ENCODE measurements around the gene EVA1C.
"Not testable (repeated sequence)": the region's sequence is repeated elsewhere in the genome, so short reads cannot be mapped to it uniquely, and the experiment has no call there.

Gene EVA1C

DNA sequence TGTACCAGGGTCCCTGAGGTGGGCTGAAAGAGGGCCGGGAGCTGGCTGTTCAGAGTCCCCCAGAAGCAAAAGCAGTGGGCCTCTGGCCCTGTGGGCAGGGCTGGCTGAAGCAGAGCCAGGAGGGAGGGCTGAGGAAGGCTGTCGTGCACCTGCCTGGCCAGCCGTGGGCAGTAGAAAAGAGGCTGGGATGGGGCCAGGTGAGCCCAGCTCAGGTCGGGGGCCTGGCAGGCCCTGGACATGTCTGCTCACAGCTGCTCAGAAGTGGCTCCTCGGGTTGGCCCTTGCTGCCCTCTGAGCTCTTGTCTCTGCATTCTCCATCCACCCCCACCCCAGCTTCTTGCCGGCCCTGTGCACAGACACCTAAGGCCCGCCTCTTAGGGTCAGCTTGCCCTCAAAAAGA is 112.8 kb downstream of the EVA1C start:
- CTCF ChIA-PET: no interaction called here
- POLR2A ChIA-PET (ENCODE audit: low non-redundant PET): no interaction called here
- DNase-seq (ENCODE audit: low spot score): no peak
- no peak for TF ChIP-seq CTCF (conservative IDR thresholded peaks at IDR 0.05; ENCODE audit: low read depth)
- H3K27ac ChIP-seq: no peak overlapping the region

- DNase-seq (ENCODE audit: low spot score): no peak
- ChIA-PET CTCF (no interaction called here), POLR2A (ENCODE audit: low non-redundant PET) (no interaction called here)
- no peak for TF ChIP-seq CTCF (conservative IDR thresholded peaks at IDR 0.05; ENCODE audit: low read depth)
- no peak overlapping the region for H3K27ac ChIP-seq
These were observed 117.2 kb downstream of the EVA1C start for GRCh38 chr21:32529679-32530078.

- POLR2A ChIA-PET (ENCODE audit: low non-redundant PET); DNase-seq (ENCODE audit: low spot score); CTCF ChIA-PET; H3K27ac ChIP-seq: not testable (repeated sequence)
These were observed 118.3 kb downstream of the EVA1C start for GRCh38 chr21:32530809-32531208.

DNA sequence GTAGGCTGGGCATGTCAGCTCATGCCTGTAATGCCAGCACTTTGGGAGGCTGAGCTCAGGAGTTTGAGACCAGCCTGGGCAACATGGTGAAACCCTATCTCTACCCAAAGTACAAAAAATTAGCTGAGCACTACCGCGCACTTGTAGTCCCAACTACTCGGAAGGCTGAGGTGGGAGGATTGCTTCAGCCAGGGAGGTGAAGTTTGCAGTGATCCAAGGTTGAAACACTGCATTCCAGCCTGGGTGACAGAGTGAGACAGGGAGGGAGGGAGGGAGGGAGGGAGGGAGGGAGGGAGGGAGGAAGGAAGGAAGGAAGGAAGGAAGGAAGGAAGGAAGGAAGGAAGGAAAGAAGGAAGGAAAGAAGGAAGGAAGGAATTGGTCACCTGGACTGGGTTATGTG is 119.1 kb downstream of the EVA1C start:
- POLR2A ChIA-PET (ENCODE audit: low non-redundant PET); DNase-seq (ENCODE audit: low spot score); H3K27ac ChIP-seq: not testable (repeated sequence)
- CTCF ChIA-PET: interaction anchor here (0.7 to 1.0 kb wide), 2 partner anchors 125 to 129 kb away, joined by 3 to 4 read pairs; no protein-coding TSS in a partner anchor

DNA sequence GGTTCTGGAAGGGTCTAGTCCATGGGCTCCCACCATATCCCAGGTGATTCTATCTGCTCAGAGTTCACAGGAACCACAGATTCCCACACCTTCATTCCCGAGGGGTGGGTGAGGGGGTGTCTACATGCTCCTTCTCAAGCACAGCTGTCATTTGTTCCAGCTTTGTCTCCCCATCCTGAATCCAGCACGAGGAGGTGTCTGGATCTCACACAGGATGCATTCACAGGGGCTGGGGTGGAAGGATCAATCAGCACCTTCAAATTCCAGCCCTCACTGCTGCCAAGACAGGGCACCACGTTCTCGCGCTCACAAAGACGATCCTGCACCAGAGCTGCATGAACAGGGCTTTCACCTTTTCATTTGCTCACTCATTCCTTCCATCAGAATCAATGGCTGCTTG is 120.1 kb downstream of the EVA1C start:
- ChIA-PET POLR2A (ENCODE audit: low non-redundant PET) (no interaction called here), CTCF (interaction anchor here (1.0 kb wide), 1 partner anchor 130 kb away, joined by 4 read pairs; no protein-coding TSS in a partner anchor)
- H3K27ac ChIP-seq: no peak overlapping the region

DNA sequence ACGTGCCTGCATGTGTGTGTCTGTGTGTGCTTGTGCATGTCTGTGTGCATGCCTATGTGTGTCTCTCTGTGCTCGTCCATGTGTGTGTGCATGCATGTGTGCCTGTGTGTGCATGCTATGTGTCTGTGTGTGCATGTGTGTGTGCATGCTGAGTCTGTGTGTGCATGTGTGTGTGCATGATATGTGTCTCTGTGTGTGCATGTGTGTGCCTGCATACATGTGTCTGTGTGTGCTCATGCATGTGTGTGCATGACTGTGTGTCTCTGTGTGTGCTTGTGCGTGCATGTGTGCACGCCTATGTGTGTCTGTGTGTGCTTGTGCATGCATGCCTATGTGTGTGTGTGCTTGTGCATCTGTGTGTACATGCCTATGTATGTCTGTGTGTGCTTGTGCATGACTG is 120.5 kb downstream of the EVA1C start:
- POLR2A ChIA-PET (ENCODE audit: low non-redundant PET): no interaction called here
- no peak for TF ChIP-seq CTCF (conservative IDR thresholded peaks at IDR 0.05; ENCODE audit: low read depth)
- H3K27ac ChIP-seq: no peak overlapping the region
- DNase-seq (ENCODE audit: low spot score): no peak
- CTCF ChIA-PET: no interaction called here

More for the DNA sequence above, 120.1 kb downstream of the EVA1C start:
- TF ChIP-seq CTCF (conservative IDR thresholded peaks at IDR 0.05; ENCODE audit: low read depth): no peak
- no peak for DNase-seq (ENCODE audit: low spot score)

DNA sequence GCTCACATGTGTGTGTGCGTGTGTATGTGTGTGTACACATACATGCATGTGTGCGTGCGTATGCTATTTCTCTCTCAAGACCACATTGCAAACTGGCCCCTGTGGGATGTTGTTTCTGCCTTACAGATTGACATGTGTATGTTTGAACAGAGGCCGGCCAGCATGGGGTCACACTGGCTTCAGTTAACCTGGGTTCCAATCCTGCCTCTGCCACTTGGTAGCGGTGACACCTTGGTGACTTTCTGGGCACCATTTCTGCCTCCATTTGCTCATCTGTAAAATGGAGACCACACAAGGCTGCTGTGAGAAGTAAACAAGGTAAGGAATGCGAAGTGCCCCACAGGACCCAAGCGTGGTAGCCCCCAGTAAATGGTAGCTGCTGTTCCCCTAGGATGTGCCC is 121.1 kb downstream of the EVA1C start:
- POLR2A ChIA-PET (ENCODE audit: low non-redundant PET): no interaction called here
- no peak for DNase-seq (ENCODE audit: low spot score)
- no peak for TF ChIP-seq CTCF (conservative IDR thresholded peaks at IDR 0.05; ENCODE audit: low read depth)
- no peak overlapping the region for H3K27ac ChIP-seq
- CTCF ChIA-PET: interaction anchor here (0.6 to 0.7 kb wide), 2 partner anchors 68 to 1072 kb away, joined by 3 read pairs; no protein-coding TSS in a partner anchor

- TF ChIP-seq CTCF (conservative IDR thresholded peaks at IDR 0.05; ENCODE audit: low read depth): no peak
- ChIA-PET CTCF (interaction anchor here (0.6 to 0.7 kb wide), 2 partner anchors 67 to 1073 kb away, joined by 3 read pairs; no protein-coding TSS in a partner anchor), POLR2A (ENCODE audit: low non-redundant PET) (no interaction called here)
- no peak overlapping the region for H3K27ac ChIP-seq
- no peak for DNase-seq (ENCODE audit: low spot score)
These were observed 121.6 kb downstream of the EVA1C start for GRCh38 chr21:32534113-32534512.

Data from RWPE1 (cell line).